B cell (primary cell): ENCODE data around the gene TMEM238. TPM values are rescaled to one million over a fixed set of nuclear protein-coding genes. Genes with fewer than 3 reads are reported as not detected.

Source experiments
- ATAC-seq: fragments of 200-7000 bp; cut with Tn5 transposase; one replicate; pipeline ENCODE4 v1.10.0; 2021; ENCODE audit warnings: low read depth, mild to moderate bottlenecking, moderate number of reproducible peaks, moderate library complexity
- CTCF ChIA-PET: fragments of 350-600 bp; sonication (Branson Sonifier 250); formaldehyde crosslinking; loops from one replicate; lab custom pipeline; 2021; ENCODE audit warnings: antibody characterized with exemption, inconsistent platforms; lab: Charles Lee
- POLR2A ChIA-PET: fragments of 350-600 bp; sonication (Branson Sonifier 250); formaldehyde crosslinking; loops from one replicate; lab custom pipeline; 2021; ENCODE audit warnings: antibody characterized with exemption; lab: Charles Lee
- DNase-seq: peaks from one replicate; pipeline ENCODE4 v3.0.0; 2013
- H2AFZ ChIP-seq: 2 replicates; pipeline ENCODE4 v1.6.1; 2012; ENCODE audit warnings: mild to moderate bottlenecking, low read depth, low read length; ENCODE audit not compliant: insufficient read depth, poor library complexity, severe bottlenecking
- H3K27ac ChIP-seq, 2 donors: 1 replicate in 1 of 2; 2 replicates in 1 of 2; pipeline ENCODE4 v1.5.1; 2012 to 2013; ENCODE audit warnings: low read length in 2 of 2, mild to moderate bottlenecking in 2 of 2, moderate library complexity in 1 of 2
- H3K27me3 ChIP-seq, 4 experiments: fragments of 200-600 bp in 1 of 4; sonication (generic) in 1 of 4; replicated peaks in 1 of 4; 1 replicate in 2 of 4; 2 replicates in 2 of 4; pipeline versions ENCODE4 v1.6.1 to v1.7.0; 2013 to 2016; ENCODE audit warnings: low read length in 3 of 4, mild to moderate bottlenecking in 2 of 4, mixed read lengths in 1 of 4, moderate library complexity in 1 of 4; ENCODE audit not compliant: insufficient read depth in 4 of 4, control insufficient read depth in 3 of 4; ENCODE audit errors: control extremely low read depth in 1 of 4
- H3K36me3 ChIP-seq, 2 experiments: replicated peaks in 1 of 2; 1 replicate in 1 of 2; 2 replicates in 1 of 2; pipeline versions ENCODE4 v1.6.1 to v1.7.1; 2013; ENCODE audit warnings: low read length in 1 of 2; ENCODE audit not compliant: insufficient read depth in 2 of 2, control insufficient read depth in 1 of 2; ENCODE audit errors: control extremely low read depth in 1 of 2, extremely low read depth in 1 of 2
- H3K4me1 ChIP-seq, 2 donors: fragments of 200-600 bp in 1 of 2; sonication (generic) in 1 of 2; 1 replicate in 1 of 2; 2 replicates in 1 of 2; pipeline versions ENCODE4 v1.5.1 to v1.6.1; 2013 to 2017; ENCODE audit warnings: low read length in 2 of 2; ENCODE audit not compliant: control insufficient read depth in 2 of 2, insufficient read depth in 2 of 2
- H3K4me2 ChIP-seq: replicated peaks from 2 replicates; pipeline ENCODE3; 2012; ENCODE audit warnings: mild to moderate bottlenecking, low read depth, low read length; ENCODE audit not compliant: poor library complexity, severe bottlenecking
- H3K4me3 ChIP-seq, 5 experiments: fragments of 200-600 bp in 1 of 5; sonication (generic) in 1 of 5; 1 replicate in 3 of 5; 2 replicates in 2 of 5; pipeline versions ENCODE4 v1.5.1 to v1.7.0; 2011 to 2016; ENCODE audit warnings: low read length in 4 of 5, mild to moderate bottlenecking in 4 of 5, low read depth in 2 of 5, control low read depth in 1 of 5, moderate library complexity in 1 of 5; ENCODE audit not compliant: insufficient read depth in 1 of 5; ENCODE audit errors: control extremely low read depth in 1 of 5, extremely low read depth in 1 of 5
- H3K79me2 ChIP-seq: fragments of 200-600 bp; sonication (generic); one replicate; pipeline ENCODE4 v1.6.0; 2016; ENCODE audit warnings: low read length; ENCODE audit not compliant: control insufficient read depth, insufficient read depth
- H3K9ac ChIP-seq: fragments of 200-600 bp; sonication (generic); 2 replicates; pipeline ENCODE4 v1.6.1; 2017; ENCODE audit warnings: mild to moderate bottlenecking, low read length, moderate library complexity
- H3K9me3 ChIP-seq, 3 donors: one replicate each; pipeline versions ENCODE4 v1.6.1 to v1.7.1; 2013; ENCODE audit warnings: low read length in 2 of 3; ENCODE audit not compliant: control insufficient read depth in 2 of 3, insufficient read depth in 1 of 3; ENCODE audit errors: control extremely low read depth in 1 of 3
- H4K20me1 ChIP-seq: 2 replicates; pipeline ENCODE4 v1.6.0; 2012; ENCODE audit warnings: mild to moderate bottlenecking, low read length; ENCODE audit not compliant: insufficient read depth, control insufficient read depth, poor library complexity, severe bottlenecking
- H3K27ac Mint-ChIP-seq: one replicate; pipeline ENCODE4 v1.8.0; 2021; ENCODE audit warnings: mixed read lengths
- H3K27me3 Mint-ChIP-seq: one replicate; pipeline ENCODE4 v1.8.0; 2021; ENCODE audit warnings: mixed read lengths
- H3K4me1 Mint-ChIP-seq: one replicate; pipeline ENCODE4 v1.8.0; 2021; ENCODE audit warnings: mixed read lengths
- H3K4me3 Mint-ChIP-seq: one replicate; pipeline ENCODE4 v1.8.0; 2021; ENCODE audit warnings: mixed read lengths
- H3K9me3 Mint-ChIP-seq: one replicate; pipeline ENCODE4 v1.8.0; 2022; ENCODE audit warnings: mixed read lengths; ENCODE audit not compliant: insufficient read depth
- EZH2 ChIP-seq: IDR thresholded peaks from 2 replicates; pipeline ENCODE4 v1.6.1; 2012; ENCODE audit warnings: borderline replicate concordance, low read depth, mild to moderate bottlenecking, moderate library complexity, low read length; ENCODE audit not compliant: insufficient read depth, poor library complexity, severe bottlenecking
- WGBS: methylation state at CpG from one replicate; pipeline ENCODE4 v1.1.5; 2013; ENCODE audit warnings: missing lambda C conversion rate; ENCODE audit not compliant: insufficient coverage; 5-methylcytosine and 5-hydroxymethylcytosine counted together
- intact Hi-C: fragments of 100-400 bp; cut with micrococcal nuclease; formaldehyde crosslinking; loops from one replicate; pipeline ENCODE4 v1.10.0; 2022
- polyA plus RNA-seq: library from polyadenylated mRNA; depleted of rRNA; stranded (reverse); fragments of >200 nt; gene quantifications from 2 replicates; pipeline ENCODE4 v1.2.3, GENCODE V29; 2012
- total RNA-seq, 2 donors: library from RNA; stranded (reverse); fragments of 120-200 nt in 1 of 2; gene quantifications; 1 replicate in 1 of 2; 2 replicates in 1 of 2; pipeline versions ENCODE4 v1.2.3 to v1.2.4, GENCODE V29; 2013 to 2022
- TF ChIP-seq, protein P1 (sequence below): fragments of 200-600 bp; IDR thresholded peaks from one replicate; pipeline ENCODE4 v1.8.0; 2022; ENCODE audit warnings: antibody characterized with exemption, mild to moderate bottlenecking

TMEM238 gene
- total and polyA plus RNA-seq, 2 donors (not counting 1 experiment from before 2014, with no cell fraction given) = 0.76 to 4.7 TPM

DNA sequence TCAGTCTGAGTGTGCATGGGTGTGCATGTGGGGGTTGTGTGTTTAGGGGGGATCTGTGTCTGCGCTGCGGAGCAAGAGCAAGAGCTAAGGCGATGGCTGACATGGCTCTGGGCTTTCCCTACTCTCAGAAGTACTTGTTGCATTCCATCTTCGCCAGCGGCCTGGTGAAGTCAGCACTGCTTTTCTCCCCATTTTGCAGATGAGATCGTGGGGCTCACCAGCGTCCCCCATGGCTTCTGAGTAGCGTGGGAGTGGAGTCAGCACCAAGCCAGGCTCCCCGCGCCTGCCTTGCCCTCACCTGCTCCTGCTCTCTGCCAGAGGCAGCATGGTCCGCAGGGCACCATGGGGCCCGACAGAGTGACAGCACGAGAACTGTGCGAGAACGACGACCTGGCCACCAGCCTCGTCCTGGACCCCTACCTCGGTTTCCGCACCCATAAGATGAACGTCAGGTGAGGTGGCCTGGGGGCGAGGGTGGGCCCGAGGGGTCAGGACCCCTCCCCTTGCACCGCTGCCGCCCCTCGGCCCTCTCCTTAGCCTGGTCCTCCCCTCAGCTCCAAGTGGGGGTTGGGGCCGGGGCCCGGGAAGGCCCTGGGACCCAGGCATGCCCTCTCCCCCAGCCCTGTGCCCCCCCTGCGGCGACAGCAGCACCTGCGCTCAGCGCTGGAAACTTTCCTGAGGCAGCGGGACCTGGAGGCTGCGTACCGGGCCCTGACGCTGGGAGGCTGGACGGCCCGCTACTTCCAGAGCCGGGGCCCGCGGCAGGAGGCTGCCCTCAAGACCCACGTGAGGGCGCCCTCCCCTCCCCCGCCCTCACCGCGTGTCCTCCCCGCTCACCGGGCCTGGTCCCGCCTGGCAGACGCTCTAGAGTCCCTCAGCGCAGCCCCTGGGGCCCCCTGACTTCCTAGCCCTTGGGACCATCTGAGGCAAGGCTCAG is 42.2 kb downstream of the TMEM238 start:
- Histone ChIP-seq H3K36me3 (peaks cover 0 to 10% of the 10 kb centered on the region in 2 experiments), H4K20me1 (no peaks in the 10 kb centered on the region), H3K4me1 (peaks cover 16 to 28% of the 10 kb centered on the region in 2 donors), H3K4me3 (no peak overlapping the region), H3K9ac (no peak overlapping the region), H3K4me2 (peak overlapping the region; percentile 99), H3K27ac (no peak overlapping the region), H2AFZ (no peak overlapping the region), H3K79me2 (peaks cover 17% of the 10 kb centered on the region), H3K27me3 (peaks cover 0 to 22% (median 9%) of the 10 kb centered on the region in 4 experiments), H3K9me3 (peaks cover 0 to 7% (median 0%) of the 10 kb centered on the region in 3 donors)
- ChIA-PET CTCF (no interaction called here), POLR2A (no interaction called here)
- Mint-ChIP-seq H3K4me1 (peaks cover 20% of the 10 kb centered on the region), H3K9me3 (no peaks in the 10 kb centered on the region), H3K27ac (no peak overlapping the region), H3K27me3 (peaks cover 7% of the 10 kb centered on the region), H3K4me3 (peak overlapping the region; percentile 57)
- intact Hi-C loops = no loop called here
- no peak for ATAC-seq
- DNase-seq = no peak
- no peak for TF ChIP-seq EZH2
- TF ChIP-seq, protein P1, sequence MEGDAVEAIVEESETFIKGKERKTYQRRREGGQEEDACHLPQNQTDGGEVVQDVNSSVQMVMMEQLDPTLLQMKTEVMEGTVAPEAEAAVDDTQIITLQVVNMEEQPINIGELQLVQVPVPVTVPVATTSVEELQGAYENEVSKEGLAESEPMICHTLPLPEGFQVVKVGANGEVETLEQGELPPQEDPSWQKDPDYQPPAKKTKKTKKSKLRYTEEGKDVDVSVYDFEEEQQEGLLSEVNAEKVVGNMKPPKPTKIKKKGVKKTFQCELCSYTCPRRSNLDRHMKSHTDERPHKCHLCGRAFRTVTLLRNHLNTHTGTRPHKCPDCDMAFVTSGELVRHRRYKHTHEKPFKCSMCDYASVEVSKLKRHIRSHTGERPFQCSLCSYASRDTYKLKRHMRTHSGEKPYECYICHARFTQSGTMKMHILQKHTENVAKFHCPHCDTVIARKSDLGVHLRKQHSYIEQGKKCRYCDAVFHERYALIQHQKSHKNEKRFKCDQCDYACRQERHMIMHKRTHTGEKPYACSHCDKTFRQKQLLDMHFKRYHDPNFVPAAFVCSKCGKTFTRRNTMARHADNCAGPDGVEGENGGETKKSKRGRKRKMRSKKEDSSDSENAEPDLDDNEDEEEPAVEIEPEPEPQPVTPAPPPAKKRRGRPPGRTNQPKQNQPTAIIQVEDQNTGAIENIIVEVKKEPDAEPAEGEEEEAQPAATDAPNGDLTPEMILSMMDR = no peak
- WGBS = 96% methylated on average over 43 of the region's 50 CpGs

DNA sequence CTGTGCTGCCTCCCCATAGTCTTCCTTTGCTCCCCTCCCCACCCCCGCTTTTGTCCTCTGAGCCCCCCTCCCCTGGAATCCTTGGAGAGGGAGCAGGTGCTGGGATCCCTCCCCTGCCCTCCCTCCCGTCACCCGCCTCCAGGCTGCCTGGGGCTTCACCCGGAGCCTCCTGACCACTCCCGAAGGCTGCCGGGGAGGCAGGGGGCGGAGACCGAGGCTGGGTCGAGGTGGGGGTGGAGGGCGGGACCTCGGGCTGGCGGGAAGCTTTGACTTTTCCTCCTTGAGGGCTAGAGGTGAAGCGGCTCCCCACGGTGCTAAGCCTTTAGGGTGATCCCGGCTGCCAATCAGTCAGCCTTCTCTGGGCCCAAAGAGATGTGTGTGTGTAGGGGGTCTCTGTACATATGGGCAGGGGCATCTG is 42.9 kb downstream of the TMEM238 start:
- Histone ChIP-seq H3K4me2 (peak overlapping the region; percentile 99), H3K79me2 (peaks cover 17% of the 10 kb centered on the region), H3K27me3 (peaks cover 0 to 23% (median 9%) of the 10 kb centered on the region in 4 experiments), H4K20me1 (no peaks in the 10 kb centered on the region), H3K36me3 (peaks cover 0 to 10% of the 10 kb centered on the region in 2 experiments), H3K9me3 (peaks cover 0 to 7% (median 0%) of the 10 kb centered on the region in 3 donors), H3K4me1 (peaks cover 16 to 28% of the 10 kb centered on the region in 2 donors), H3K4me3 (peak overlapping the region in 3 of 5 experiments; percentile 15 to 81 (median 59)), H2AFZ (peak overlapping the region; percentile 38), H3K27ac (no peak overlapping the region), H3K9ac (peak overlapping the region; percentile 74)
- peaks cover 12% of the 10 kb centered on the region for H3K27me3 Mint-ChIP-seq
- H3K9me3 Mint-ChIP-seq = no peaks in the 10 kb centered on the region
- DNase-seq (no peak), ATAC-seq (no peak)
- no peak for TF ChIP-seq EZH2
- TF ChIP-seq, protein P1 = no peak
- no peak overlapping the region for H3K27ac Mint-ChIP-seq
- ChIA-PET CTCF (no interaction called here), POLR2A (interaction anchor here (0.7 kb wide), 1 partner anchor 254 kb away, joined by 8 read pairs; no protein-coding TSS in a partner anchor)
- intact Hi-C loops = no loop called here
- H3K4me3 Mint-ChIP-seq = peak overlapping the region; percentile 84
- WGBS = 1% methylated on average over 8 of the region's 15 CpGs
- peaks cover 20% of the 10 kb centered on the region for H3K4me1 Mint-ChIP-seq
